ENCODE measurements around the gene LRMDA.

LRMDA gene

GRCh38 chr10:76245951-76246495 is 814.6 kb downstream of the LRMDA start:
- no peak for TF ChIP-seq CTCF (conservative IDR thresholded peaks at IDR 0.05; ENCODE audit: low read depth, low read length)
- no peak for DNase-seq (ENCODE audit: low read depth)
- H3K4me3 ChIP-seq (ENCODE audit: low read depth, low read length), result no peak overlapping the region

GRCh38 chr10:76248649-76249200 is 817.3 kb downstream of the LRMDA start:
- no peak for DNase-seq (ENCODE audit: low read depth)
- TF ChIP-seq CTCF (conservative IDR thresholded peaks at IDR 0.05; ENCODE audit: low read depth, low read length), result no peak

GRCh38 chr10:76251841-76252671 is 820.6 kb downstream of the LRMDA start:
- no peak for TF ChIP-seq CTCF (conservative IDR thresholded peaks at IDR 0.05; ENCODE audit: low read depth, low read length)
- no peak overlapping the region for H3K4me3 ChIP-seq (ENCODE audit: low read depth, low read length)
- DNase-seq (ENCODE audit: low read depth), result no peak

More at GRCh38 chr10:76248649-76249200, 817.3 kb downstream of the LRMDA start:
- H3K4me3 ChIP-seq (ENCODE audit: low read depth, low read length), result no peak overlapping the region

GRCh38 chr10:76252733-76253132 is 821.3 kb downstream of the LRMDA start:
- DNase-seq (ENCODE audit: low read depth), result no peak
- H3K4me3 ChIP-seq (ENCODE audit: low read depth, low read length), result no peak overlapping the region
- no peak for TF ChIP-seq CTCF (conservative IDR thresholded peaks at IDR 0.05; ENCODE audit: low read depth, low read length)

- TF ChIP-seq CTCF (conservative IDR thresholded peaks at IDR 0.05; ENCODE audit: low read depth, low read length), result no peak
- H3K4me3 ChIP-seq (ENCODE audit: low read depth, low read length), result no peak overlapping the region
- no peak for DNase-seq (ENCODE audit: low read depth)
These were observed 823.8 kb downstream of the LRMDA start for GRCh38 chr10:76255241-76255640.

GRCh38 chr10:76257816-76258215 is 826.4 kb downstream of the LRMDA start:
- no peak for DNase-seq (ENCODE audit: low read depth)
- no peak overlapping the region for H3K4me3 ChIP-seq (ENCODE audit: low read depth, low read length)
- no peak for TF ChIP-seq CTCF (conservative IDR thresholded peaks at IDR 0.05; ENCODE audit: low read depth, low read length)
